Measurements from ENCODE around the gene MGAT5B.

- TF ChIP-seq POLR2A (IDR thresholded peaks at IDR 0.05) = no peak
- no peak for TF ChIP-seq POLR2AphosphoS5 (IDR thresholded peaks at IDR 0.05)
These were observed 37.6 kb downstream of the MGAT5B start for GRCh38 chr17:76905836-76906235.
